ENCODE data around the gene SPINK4.
A peak's percentile ranks its signal among the peaks of the same experiment; 100 is the strongest.

The SPINK4 gene

DNA sequence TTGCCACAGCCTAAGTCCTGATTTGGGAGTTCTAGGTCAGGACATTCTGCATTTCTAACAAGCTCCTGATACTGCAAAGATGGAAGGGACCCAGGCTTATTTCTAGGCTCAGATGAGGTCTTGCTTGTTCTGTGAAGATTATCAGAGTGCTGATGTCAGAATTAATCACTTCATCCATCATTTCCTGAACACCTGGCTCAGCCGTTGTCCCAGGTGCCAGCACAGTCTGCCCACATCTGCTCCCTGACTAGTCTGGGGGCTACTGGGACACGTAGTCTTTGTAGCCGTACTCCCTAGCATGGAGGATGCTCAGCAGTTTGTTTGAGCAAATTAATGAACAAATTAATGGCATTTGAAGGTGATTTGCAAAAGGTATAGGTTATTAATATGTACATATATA is 17.9 kb upstream of the SPINK4 start:
- TF ChIP-seq, protein P1, sequence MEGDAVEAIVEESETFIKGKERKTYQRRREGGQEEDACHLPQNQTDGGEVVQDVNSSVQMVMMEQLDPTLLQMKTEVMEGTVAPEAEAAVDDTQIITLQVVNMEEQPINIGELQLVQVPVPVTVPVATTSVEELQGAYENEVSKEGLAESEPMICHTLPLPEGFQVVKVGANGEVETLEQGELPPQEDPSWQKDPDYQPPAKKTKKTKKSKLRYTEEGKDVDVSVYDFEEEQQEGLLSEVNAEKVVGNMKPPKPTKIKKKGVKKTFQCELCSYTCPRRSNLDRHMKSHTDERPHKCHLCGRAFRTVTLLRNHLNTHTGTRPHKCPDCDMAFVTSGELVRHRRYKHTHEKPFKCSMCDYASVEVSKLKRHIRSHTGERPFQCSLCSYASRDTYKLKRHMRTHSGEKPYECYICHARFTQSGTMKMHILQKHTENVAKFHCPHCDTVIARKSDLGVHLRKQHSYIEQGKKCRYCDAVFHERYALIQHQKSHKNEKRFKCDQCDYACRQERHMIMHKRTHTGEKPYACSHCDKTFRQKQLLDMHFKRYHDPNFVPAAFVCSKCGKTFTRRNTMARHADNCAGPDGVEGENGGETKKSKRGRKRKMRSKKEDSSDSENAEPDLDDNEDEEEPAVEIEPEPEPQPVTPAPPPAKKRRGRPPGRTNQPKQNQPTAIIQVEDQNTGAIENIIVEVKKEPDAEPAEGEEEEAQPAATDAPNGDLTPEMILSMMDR (IDR thresholded peaks at IDR 0.05; ENCODE audit: extremely low read depth, missing control alignments): no peak

DNA sequence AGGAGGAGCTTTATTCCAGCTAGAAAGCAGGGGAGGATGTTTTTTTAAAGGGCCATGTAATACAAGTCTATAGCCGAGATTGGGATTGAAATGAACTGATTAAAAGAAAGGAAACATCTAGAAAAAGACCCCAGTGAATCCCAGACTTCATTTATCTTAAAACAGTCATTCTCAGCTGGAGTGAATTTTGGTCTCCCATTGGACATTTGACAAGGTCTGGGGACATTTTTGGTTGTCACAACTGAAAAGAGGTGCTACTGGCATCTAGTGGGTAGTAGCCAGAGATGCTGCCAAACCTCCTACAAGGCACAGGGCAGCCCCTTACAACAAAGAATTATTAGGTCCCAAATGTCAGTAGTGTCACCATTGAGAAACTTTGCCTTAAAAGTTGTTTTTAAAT is 16.3 kb upstream of the SPINK4 start:
- TF ChIP-seq, protein P1 (IDR thresholded peaks at IDR 0.05; ENCODE audit: extremely low read depth, missing control alignments): no peak
- no peak for DNase-seq (ENCODE audit: low spot score)

More for the DNA sequence above, 17.9 kb upstream of the SPINK4 start:
- DNase-seq (ENCODE audit: low spot score): no peak

DNA sequence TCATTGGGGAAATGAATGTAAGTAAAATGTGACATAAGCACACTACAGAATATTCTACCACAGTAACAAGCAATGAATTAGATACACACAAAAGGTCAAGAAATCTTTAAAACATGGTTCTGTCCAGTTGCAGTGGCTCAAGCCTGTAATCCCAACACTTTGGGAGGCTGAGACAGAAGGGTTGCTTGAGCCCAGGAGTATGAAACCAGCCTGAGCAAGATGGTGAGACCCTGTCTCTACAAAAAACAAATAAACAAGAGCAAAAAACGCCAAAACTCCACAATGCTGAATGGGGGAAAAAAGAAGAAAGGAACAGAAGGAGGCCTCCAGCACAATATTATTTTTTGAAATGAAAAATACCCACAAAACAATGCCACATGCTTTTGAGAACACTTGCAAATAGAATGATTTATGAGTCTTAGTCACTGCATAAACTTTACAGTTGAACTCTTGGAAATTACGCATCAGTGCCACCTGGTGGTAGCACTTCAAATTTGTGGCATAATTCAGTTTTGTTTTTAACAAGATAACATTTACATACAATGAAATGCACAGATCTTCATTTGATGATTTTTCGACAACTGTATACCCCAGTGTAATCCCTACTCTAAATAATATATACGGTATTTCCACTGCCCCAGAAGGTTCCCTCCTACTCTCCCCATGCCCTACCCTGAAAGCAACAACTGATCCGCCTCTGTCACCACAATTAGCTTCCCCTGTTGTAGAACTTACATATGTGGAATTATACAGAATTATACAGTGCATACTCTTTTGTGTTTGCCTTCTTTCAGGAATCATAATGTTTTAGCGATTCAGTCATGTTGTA is 14.4 kb upstream of the SPINK4 start:
- TF ChIP-seq, protein P1 (IDR thresholded peaks at IDR 0.05; ENCODE audit: extremely low read depth, missing control alignments): peak; percentile 44
- peak; percentile 41 for DNase-seq (ENCODE audit: low spot score)

DNA sequence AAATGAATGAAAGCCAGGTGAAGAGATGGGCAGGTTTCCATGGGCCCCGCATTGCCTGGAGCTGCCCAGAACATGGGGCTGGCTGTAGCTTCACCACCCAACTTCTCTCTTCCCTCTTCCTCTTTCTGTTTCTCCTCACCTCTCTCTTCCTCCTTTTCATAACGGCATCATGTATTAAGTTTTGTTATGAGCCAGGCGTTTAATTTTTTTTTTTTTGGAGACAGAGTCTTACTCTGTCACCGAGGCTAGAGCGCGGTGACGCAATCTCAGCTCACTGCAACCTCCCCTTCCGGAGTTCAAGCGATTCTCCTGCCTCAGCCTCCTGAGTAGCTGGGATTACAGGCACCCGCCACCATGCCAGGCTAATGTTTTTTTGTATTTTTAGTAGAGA is 13.0 kb upstream of the SPINK4 start:
- TF ChIP-seq, protein P1 (IDR thresholded peaks at IDR 0.05; ENCODE audit: extremely low read depth, missing control alignments): no peak
- DNase-seq (ENCODE audit: low spot score): no peak

DNA sequence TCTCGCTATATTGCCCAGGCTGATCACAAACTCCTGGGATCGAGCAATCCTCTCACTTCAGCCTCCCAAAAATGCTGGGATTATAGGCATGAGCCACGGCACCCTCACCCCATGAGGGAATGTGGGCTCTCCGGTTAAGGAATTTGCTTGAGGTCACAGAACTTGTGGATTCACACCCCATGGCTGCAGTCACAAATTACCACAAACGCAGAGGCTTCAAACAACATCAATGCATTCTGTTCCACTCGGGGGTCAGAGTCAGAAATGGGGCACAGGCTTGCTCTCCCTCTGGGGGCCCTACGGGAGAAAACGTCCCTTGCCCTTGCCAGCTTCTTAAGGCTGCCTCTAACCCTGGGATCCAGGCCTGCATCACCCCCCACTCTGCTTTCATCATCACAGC is 12.2 kb upstream of the SPINK4 start:
- TF ChIP-seq, protein P1 (IDR thresholded peaks at IDR 0.05; ENCODE audit: extremely low read depth, missing control alignments): no peak
- DNase-seq (ENCODE audit: low spot score): no peak

DNA sequence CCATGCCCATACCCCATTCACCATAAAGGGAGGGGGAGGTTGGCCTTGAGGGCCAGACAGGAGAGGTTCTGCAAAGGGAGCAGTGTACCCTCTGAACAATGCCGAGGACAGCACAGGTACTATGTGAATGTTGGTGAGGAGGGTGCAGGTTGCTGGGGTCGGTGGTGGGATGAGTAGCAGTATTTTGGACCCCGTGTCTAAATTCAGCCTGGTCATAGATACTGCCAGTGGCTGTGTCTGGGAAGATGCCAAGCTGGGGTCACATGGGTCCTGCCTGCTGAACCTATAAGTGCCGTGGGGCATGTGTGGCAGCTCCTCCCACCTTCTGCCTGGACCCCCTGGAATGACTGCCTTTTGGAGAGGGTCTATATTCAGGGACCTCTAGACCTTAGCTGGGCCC is 11.4 kb upstream of the SPINK4 start:
- TF ChIP-seq, protein P1 (IDR thresholded peaks at IDR 0.05; ENCODE audit: extremely low read depth, missing control alignments): no peak
- no peak for DNase-seq (ENCODE audit: low spot score)

DNA sequence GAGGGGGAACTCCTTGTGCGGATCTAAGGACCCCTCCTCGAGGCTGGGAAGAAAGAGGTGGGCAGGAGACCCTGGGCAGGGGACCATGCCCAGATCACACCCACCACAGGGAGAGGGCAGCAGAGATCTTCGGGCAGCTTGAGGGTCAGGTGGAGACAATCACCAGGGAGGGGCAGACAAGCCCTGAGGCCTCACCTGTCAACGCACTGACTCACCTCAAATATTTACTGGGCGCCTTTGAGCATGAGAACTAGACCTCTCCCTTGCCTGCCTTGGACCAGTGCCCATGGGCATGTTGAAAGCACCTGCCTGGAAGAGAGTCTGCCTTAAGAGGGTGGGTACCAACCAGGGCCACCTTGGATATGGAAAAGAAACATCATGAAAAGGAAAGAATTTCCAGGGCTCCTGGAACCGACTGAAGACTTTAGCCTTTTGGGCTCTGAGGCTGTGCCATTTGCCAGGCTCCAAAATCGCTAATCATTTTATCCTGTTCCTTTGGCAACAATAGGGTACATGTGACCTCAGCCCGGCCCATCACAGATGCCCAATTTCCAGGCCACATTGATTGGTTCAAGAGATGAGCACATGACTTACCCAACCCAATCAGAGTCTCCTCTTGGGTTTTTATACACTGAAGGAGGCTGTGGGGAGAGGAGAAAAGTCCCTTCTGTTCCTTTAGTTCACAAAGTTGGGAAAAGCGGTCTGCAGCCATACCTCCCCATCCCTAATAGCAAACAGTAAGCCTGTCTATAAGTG is 10.4 kb upstream of the SPINK4 start:
- TF ChIP-seq, protein P1 (IDR thresholded peaks at IDR 0.05; ENCODE audit: extremely low read depth, missing control alignments): no peak
- DNase-seq (ENCODE audit: low spot score): no peak
